Activated CD4-positive, alpha-beta memory T cell treated with anti-CD3 and anti-CD28 coated beads for 36 hours (primary cell): ENCODE data around the gene SPRYD4. TPM values are rescaled to one million over a fixed set of nuclear protein-coding genes. Genes with fewer than 3 reads are reported as not detected.
A peak's percentile ranks its signal among the peaks of the same experiment; 100 is the strongest.

Experiments used
- CTCF ChIA-PET: fragments of 350-600 bp; sonication (Branson Sonifier 250); formaldehyde crosslinking; loops from one replicate; lab custom pipeline; 2021; ENCODE audit warnings: antibody characterized with exemption, inconsistent platforms; lab: Charles Lee
- POLR2A ChIA-PET: fragments of 350-600 bp; sonication (Branson Sonifier 250); formaldehyde crosslinking; loops from one replicate; lab custom pipeline; 2021; ENCODE audit warnings: antibody characterized with exemption; lab: Charles Lee
- DNase-seq: peaks from one replicate; pipeline ENCODE4 v3.0.0-alpha.2; 2020
- H3K27ac Mint-ChIP-seq: one replicate; pipeline ENCODE4 v1.8.0; 2021; ENCODE audit warnings: mixed read lengths
- H3K27me3 Mint-ChIP-seq: one replicate; pipeline ENCODE4 v1.8.0; 2021; ENCODE audit warnings: mixed read lengths
- H3K36me3 Mint-ChIP-seq: one replicate; pipeline ENCODE4 v1.8.0; 2021; ENCODE audit warnings: mixed read lengths
- H3K4me1 Mint-ChIP-seq: one replicate; pipeline ENCODE4 v1.8.0; 2021; ENCODE audit warnings: low read depth, mixed read lengths
- H3K4me3 Mint-ChIP-seq: one replicate; pipeline ENCODE4 v1.8.0; 2021; ENCODE audit warnings: mild to moderate bottlenecking, mixed read lengths
- H3K9me3 Mint-ChIP-seq: one replicate; pipeline ENCODE4 v1.8.0; 2021; ENCODE audit warnings: mixed read lengths
- intact Hi-C: fragments of 100-400 bp; cut with micrococcal nuclease; formaldehyde crosslinking; loops from one replicate; pipeline ENCODE4 v1.15.1; 2023
- total RNA-seq, 2 experiments: library from RNA; stranded (reverse); gene quantifications; one replicate each; pipeline ENCODE4 v1.2.3, GENCODE V29; 2021

Gene SPRYD4
- total RNA-seq, 2 experiments from 2014 or later, result 2.4 to 2.9 TPM

DNA sequence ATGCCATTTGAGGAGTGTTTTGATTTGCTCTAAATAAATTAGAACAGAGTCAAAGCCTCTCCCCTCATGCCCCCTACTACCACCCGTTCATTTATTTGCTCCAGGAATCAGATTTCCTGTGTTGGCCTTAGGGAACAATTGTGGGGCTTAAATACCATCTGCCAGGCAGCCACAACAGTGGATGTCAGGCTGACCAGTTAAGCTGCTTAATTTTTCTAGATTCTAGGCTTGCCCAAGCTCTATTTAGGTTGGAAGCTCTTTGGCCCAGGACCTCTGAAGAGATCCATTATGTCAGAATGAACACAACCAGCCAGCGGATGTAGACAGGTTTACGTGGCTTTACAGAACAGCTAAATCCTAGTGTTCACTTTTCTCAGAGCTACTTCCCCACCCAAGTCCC is 18.1 kb upstream of the SPRYD4 start:
- Mint-ChIP-seq H3K27ac (no peak overlapping the region), H3K4me1 (peaks cover 18% of the 10 kb centered on the region), H3K27me3 (no peaks in the 10 kb centered on the region), H3K36me3 (peaks cover 8% of the 10 kb centered on the region), H3K9me3 (no peaks in the 10 kb centered on the region), H3K4me3 (peak overlapping the region; percentile 88)
- DNase-seq, result no peak
- intact Hi-C loops, result no loop called here
- ChIA-PET CTCF (interaction anchor here (1.0 to 4.9 kb wide), 3 partner anchors 9 to 330 kb away, joined by 3 to 39 read pairs (median 3); no protein-coding TSS in a partner anchor), POLR2A (interaction anchor here (0.6 to 3.0 kb wide), 5 partner anchors 8 to 90 kb away, joined by 3 to 17 read pairs (median 3); partner anchors contain the start of genes SPRYD4 and STAT2)

DNA sequence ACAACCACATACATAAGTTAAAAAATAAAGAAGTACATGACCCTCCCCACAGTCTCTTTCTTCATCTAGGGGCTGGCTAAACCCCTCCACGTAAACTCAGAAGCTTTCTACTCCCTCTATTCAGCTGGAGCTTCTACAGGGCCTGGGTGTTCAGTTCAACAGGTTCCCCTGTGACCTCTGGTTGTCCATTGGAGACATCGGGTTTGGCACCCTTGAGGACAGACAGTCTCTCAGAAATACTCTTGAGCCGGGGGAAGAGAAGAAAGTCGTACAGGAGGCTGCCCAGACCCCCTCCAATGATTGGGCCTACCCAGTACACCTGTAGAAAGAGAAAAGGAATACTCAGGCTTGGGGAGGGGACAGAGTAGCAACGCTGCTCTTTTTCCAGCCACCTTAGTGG is 17.2 kb upstream of the SPRYD4 start:
- no peak overlapping the region for H3K27ac Mint-ChIP-seq

DNA sequence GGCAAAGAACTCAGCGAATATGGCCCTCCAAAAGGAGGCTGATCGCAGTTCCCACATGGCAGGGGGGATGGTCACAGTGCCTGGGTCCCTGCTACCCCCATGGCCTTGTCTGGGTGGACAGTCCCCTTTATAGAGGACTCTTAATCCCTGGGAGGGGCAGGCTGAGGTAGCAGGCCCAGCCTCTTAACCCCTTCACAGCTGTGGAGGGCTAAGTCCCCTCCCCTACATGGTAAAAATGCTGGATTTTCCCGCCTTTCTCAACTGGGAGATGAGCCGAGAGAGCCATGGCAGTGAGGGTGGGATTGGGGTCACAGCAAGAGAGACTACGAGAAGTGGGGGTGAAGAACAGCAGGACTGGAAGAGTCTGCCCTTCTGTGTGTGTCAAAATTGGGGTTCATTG is 13.8 kb upstream of the SPRYD4 start, which contains the start of gene MIP:
Gene MIP (minus strand): TSS at position 101 of the 400 bp plus-strand sequence. CDS start 44 bp downstream, at position 57.
- Mint-ChIP-seq H3K4me3 (no peak within 1 kb of the TSS), H3K27me3 (no peaks in the 10 kb centered on the region), H3K4me1 (peaks cover 5% of the 10 kb centered on the region), H3K36me3 (no peaks in the 10 kb centered on the region), H3K27ac (no peak within 1 kb of the TSS), H3K9me3 (no peaks in the 10 kb centered on the region)
- intact Hi-C loops, result no loop called here
- ChIA-PET CTCF (interaction anchor here (0.6 to 1.1 kb wide), 2 partner anchors 10 to 71 kb away, joined by 3 to 4 read pairs; no protein-coding TSS in a partner anchor), POLR2A (no interaction called here)
- no peak for DNase-seq

More for the DNA sequence above, 17.2 kb upstream of the SPRYD4 start:
- peaks cover 18% of the 10 kb centered on the region for H3K4me1 Mint-ChIP-seq
- ChIA-PET POLR2A (interaction anchor here (0.6 to 1.1 kb wide), 2 partner anchors 14 to 140 kb away, joined by 3 read pairs; no protein-coding TSS in a partner anchor), CTCF (interaction anchor here (0.6 to 4.9 kb wide), 2 partner anchors 12 to 185 kb away, joined by 3 to 39 read pairs; no protein-coding TSS in a partner anchor)
- intact Hi-C loops, result no loop called here
- no peak overlapping the region for H3K4me3 Mint-ChIP-seq
- H3K27me3 Mint-ChIP-seq, result no peaks in the 10 kb centered on the region
- DNase-seq, result no peak
- no peaks in the 10 kb centered on the region for H3K9me3 Mint-ChIP-seq
- H3K36me3 Mint-ChIP-seq, result peaks cover 6% of the 10 kb centered on the region

DNA sequence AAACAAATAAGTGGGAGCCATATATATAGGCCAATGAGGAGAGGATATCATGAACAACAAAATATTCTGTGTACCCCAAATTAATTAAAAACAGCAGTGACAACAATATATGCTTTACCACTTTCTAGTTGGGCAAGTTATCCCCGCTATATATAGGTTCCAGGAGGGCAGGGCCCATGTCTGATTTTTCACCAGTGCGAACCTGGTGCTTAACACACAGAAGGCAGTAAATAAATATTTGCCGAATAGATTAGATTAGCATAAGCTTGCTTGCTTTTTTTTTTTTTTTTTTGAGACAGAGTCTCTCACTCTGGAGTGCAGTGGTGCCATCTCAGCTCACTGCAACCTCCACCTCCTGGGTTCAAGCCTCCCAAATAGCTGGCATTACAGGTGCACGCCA is 10.6 kb upstream of the SPRYD4 start:
- DNase-seq, result no peak
- Mint-ChIP-seq H3K9me3 (no peaks in the 10 kb centered on the region), H3K4me3 (no peak overlapping the region), H3K27me3 (no peaks in the 10 kb centered on the region), H3K27ac (no peak overlapping the region), H3K4me1 (no peaks in the 10 kb centered on the region), H3K36me3 (no peaks in the 10 kb centered on the region)
- ChIA-PET POLR2A (interaction anchor here (1.0 kb wide), 1 partner anchor 8 kb away, joined by 3 read pairs; no protein-coding TSS in a partner anchor), CTCF (no interaction called here)
- intact Hi-C loops, result no loop called here

DNA sequence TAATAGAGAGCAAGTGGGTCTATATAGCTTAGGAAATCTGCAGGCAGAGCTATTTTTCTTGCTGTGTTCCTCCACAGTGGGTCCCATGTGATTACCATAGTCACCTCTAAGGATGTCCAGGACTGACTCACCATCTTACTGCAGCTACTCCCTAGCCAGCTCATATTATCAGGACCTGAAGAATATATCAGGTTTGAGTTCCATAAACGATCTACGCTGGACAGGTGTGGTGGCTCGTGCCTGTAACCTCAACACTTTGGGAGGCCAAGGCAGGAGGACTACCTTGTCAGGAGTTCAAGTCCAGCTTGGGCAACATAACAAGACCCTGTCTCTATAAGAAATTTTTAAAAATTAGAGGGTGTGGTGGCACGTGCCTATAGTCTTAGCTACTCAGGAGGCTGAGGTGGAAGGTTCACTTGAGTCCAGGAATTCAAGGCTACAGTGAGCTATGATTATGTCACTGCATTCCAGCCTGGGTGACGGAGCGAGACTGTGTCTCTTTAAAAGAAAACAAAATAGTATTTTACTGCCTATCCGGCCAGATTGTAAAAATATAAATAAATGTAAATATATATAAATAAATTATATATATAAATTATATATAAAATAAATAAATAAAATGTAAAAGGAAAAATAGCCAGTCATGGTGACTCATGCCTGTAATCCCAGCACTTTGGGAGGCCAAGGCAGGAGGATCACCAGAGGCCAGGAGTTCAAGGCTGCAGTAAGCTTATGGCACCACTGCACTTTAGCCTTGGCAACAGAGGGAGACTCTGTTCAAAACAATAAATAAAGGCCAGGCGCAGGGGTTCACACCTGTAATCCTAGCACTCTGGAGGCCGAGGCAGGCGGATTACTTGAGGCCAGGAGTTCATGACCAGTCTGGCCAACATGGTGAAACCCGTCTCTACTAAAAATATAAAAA is 6.9 kb upstream of the SPRYD4 start:
- DNase-seq, result no peak
- Mint-ChIP-seq H3K36me3 (no peaks in the 10 kb centered on the region), H3K27ac (no peak overlapping the region), H3K4me3 (no peak overlapping the region), H3K27me3 (no peaks in the 10 kb centered on the region), H3K9me3 (no peaks in the 10 kb centered on the region), H3K4me1 (peaks cover 4% of the 10 kb centered on the region)
- POLR2A ChIA-PET, result interaction anchor here (1.9 kb wide), 1 partner anchor 13 kb away, joined by 6 read pairs; no protein-coding TSS in a partner anchor
- CTCF ChIA-PET, result interaction anchor here (0.6 to 1.5 kb wide), 10 partner anchors 9 to 272 kb away, joined by 3 to 7 read pairs (median 3); partner anchors contain the start of genes ANKRD52, SMARCC2 and TIMELESS
- intact Hi-C loops, result no loop called here

DNA sequence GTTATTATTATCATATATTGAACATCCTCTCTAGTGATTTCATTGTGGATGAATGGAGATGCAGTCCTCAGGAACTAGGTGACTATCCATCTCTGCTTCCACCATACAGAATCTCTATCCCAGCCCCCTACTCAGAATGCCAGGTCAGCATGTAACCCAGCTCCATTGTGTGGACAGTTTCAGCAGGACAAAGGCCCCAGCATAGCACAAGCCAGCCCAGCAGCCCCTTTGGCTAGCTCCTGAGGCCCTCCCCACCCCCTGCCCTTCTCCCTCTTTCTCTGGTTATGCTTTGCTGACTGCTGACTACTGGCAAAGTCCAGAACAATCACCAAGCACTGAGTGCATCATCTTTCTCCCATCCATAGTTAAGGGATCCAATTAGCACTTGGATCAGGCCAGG is 5.8 kb upstream of the SPRYD4 start:
- Mint-ChIP-seq H3K4me3 (no peak overlapping the region), H3K9me3 (no peaks in the 10 kb centered on the region), H3K27ac (no peak overlapping the region), H3K27me3 (no peaks in the 10 kb centered on the region), H3K36me3 (no peaks in the 10 kb centered on the region), H3K4me1 (peaks cover 7% of the 10 kb centered on the region)
- no peak for DNase-seq
- ChIA-PET POLR2A (no interaction called here), CTCF (interaction anchor here (0.8 to 3.0 kb wide), 5 partner anchors 13 to 273 kb away, joined by 3 to 39 read pairs (median 12); partner anchors contain the start of genes CNPY2, SMARCC2 and TIMELESS)
- intact Hi-C loops, result no loop called here

DNA sequence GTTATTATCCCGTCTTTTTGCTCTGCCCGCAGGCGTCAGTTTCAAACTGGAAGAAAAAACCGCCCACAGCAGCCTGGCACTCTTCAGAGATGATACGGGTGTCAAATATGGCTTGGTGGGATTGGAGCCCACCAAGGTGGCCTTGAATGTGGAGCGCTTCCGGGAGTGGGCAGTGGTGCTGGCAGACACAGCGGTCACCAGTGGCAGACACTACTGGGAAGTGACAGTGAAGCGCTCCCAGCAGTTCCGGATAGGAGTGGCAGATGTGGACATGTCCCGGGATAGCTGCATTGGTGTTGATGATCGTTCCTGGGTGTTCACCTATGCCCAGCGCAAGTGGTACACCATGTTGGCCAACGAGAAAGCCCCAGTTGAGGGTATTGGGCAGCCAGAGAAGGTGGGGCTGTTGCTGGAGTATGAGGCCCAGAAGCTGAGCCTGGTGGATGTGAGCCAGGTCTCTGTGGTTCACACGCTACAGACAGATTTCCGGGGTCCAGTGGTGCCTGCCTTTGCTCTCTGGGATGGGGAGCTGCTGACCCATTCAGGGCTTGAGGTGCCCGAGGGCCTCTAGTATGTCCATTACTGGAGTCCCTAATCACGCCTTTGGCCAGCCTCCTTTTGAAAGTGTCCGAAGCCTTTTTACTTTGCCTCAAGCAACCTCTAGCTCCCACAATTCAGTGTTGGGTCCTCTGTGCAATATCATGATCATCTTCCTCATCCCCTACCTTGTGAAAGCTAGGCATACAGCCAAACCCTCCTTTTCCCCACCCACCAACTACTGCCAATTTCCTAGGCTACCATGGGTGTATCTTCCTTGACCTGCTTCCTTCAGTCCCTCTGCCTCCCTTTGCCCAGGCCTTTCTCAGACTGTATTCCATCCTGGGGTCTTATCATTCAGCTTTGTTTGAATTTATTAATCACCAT is 891 bp downstream of the SPRYD4 start:
- CTCF ChIA-PET, result interaction anchor here (0.6 to 1.6 kb wide), 6 partner anchors 8 to 354 kb away, joined by 3 to 7 read pairs (median 3); partner anchors contain the start of gene ANKRD52
- Mint-ChIP-seq H3K27me3 (no peaks in the 10 kb centered on the region), H3K27ac (peak overlapping the region; percentile 96), H3K9me3 (no peaks in the 10 kb centered on the region), H3K4me3 (peak overlapping the region; percentile 93), H3K4me1 (peaks cover 31% of the 10 kb centered on the region), H3K36me3 (peaks cover 13% of the 10 kb centered on the region)
- intact Hi-C loops, result loop anchor here (2.0 to 5.0 kb wide), 3 partner anchors 218 to 350 kb away; partner anchors contain the start of genes NABP2, PTGES3 and ZC3H10
- DNase-seq, result peak; percentile 22
- POLR2A ChIA-PET, result interaction anchor here (1.1 to 2.4 kb wide), 3 partner anchors 110 to 170 kb away, joined by 3 to 8 read pairs (median 3); partner anchors contain the start of gene STAT2

DNA sequence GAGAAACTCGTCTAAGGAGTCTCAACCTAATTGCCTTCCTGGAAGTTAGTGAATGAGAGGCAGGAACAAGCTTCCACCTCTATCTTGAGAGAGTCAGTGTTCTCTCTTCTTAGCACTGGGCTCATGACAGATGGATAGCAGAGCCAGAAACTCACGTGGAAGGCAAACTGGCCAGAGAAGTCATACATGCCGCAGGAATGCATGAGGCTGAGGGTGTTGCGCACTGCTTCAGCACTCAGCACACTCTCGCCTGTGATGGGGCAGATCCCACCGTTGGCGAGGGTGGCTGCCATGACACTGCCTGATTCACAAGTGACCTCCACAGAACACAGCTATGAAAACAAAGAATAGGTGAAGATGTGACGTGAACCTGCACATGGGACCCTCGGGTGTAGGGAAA is 6.0 kb downstream of the SPRYD4 start:
- Mint-ChIP-seq H3K4me3 (no peak overlapping the region), H3K9me3 (no peaks in the 10 kb centered on the region), H3K36me3 (peaks cover 13% of the 10 kb centered on the region), H3K27ac (no peak overlapping the region), H3K4me1 (peaks cover 26% of the 10 kb centered on the region), H3K27me3 (no peaks in the 10 kb centered on the region)
- POLR2A ChIA-PET, result no interaction called here
- no peak for DNase-seq
- CTCF ChIA-PET, result interaction anchor here (0.8 kb wide), 1 partner anchor 59 kb away, joined by 3 read pairs; no protein-coding TSS in a partner anchor
- intact Hi-C loops, result no loop called here

DNA sequence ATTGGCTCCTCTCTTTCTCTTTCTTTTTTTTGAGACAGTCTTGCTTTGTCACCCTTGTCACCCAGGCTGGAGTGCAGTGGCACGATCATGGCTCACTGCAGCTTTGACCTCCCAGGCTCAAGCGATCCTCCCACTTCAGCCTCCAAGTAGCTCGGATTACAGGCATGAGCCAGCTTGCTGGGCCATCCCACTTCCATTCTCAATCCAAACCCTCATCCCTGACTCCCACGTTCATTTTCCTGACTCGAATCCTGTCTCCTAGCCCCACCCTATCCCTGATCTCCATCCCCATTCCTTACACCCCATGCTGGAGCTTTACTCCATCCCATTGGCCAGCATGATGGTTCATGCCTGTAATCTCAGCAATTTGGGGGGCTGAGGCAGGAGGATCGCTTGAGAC is 7.8 kb downstream of the SPRYD4 start:
- Mint-ChIP-seq H3K36me3 (peaks cover 9% of the 10 kb centered on the region), H3K27ac (no peak overlapping the region), H3K9me3 (no peaks in the 10 kb centered on the region), H3K4me3 (no peak overlapping the region), H3K27me3 (no peaks in the 10 kb centered on the region), H3K4me1 (peaks cover 17% of the 10 kb centered on the region)
- ChIA-PET POLR2A (no interaction called here), CTCF (no interaction called here)
- no peak for DNase-seq
- intact Hi-C loops, result no loop called here

DNA sequence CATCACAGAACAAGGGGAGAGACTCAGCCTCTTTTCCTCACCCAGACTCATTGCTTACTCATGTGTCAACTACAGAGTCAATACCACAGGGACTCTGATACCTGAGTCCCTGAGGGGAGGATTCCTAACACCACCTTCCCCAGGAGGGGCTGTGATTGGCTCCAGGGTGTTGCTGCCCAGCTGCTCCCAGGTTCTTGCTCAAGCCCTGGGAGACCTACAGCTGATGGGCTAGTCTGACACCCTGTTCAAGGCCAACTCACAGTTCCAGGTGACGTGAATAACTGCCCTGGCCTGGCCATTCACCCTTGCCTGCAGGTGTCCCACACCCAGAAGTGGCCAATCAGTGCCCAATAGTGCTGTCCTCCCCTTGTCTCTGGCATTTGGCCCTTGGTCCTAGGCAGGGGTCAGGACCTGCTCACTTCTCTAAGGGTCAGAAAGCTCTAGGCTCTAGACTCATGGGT is 8.6 kb downstream of the SPRYD4 start:
- Mint-ChIP-seq H3K36me3 (peaks cover 9% of the 10 kb centered on the region), H3K9me3 (no peaks in the 10 kb centered on the region), H3K27ac (no peak overlapping the region), H3K4me3 (no peak overlapping the region), H3K4me1 (peaks cover 9% of the 10 kb centered on the region), H3K27me3 (no peaks in the 10 kb centered on the region)
- CTCF ChIA-PET, result no interaction called here
- DNase-seq, result no peak
- intact Hi-C loops, result no loop called here
- POLR2A ChIA-PET, result no interaction called here
